Panc1 (cell line): ENCODE measurements around the gene RBMS1. TPM values are rescaled to one million over a fixed set of nuclear protein-coding genes. Genes with fewer than 3 reads are reported as not detected.

ENCODE experiments used
- ATAC-seq: fragments of 200-7000 bp; cut with Tn5 transposase; 2 replicates; pipeline ENCODE4 v1.9.1; 2020; ENCODE audit warnings: mild to moderate bottlenecking, moderate library complexity
- BruUV-seq: library from RNA; stranded (reverse); fragments of 400-500 nt; replicated peaks from 2 replicates; lab custom pipeline; 2021; lab: Mats Ljungman, UMichigan
- CTCF ChIA-PET: fragments of 300-600 bp; sonication (Branson Sonifier 250); formaldehyde crosslinking; loops from one replicate; lab custom pipeline; 2022; ENCODE audit warnings: antibody characterized with exemption; lab: Charles Lee
- POLR2A ChIA-PET: fragments of 300-600 bp; sonication (Branson Sonifier 250); formaldehyde crosslinking; loops from one replicate; lab custom pipeline; 2022; ENCODE audit warnings: antibody characterized with exemption; lab: Charles Lee
- DNase-seq: peaks from one replicate; pipeline ENCODE4 v3.0.0-alpha.2; 2010; ENCODE audit warnings: low read depth, low spot score
- H3K27ac ChIP-seq: 2 replicates; pipeline ENCODE4 v1.5.1; 2011; ENCODE audit warnings: mild to moderate bottlenecking, low read length, inconsistent platforms
- H3K27me3 ChIP-seq: fragments of 200-500 bp; sonication (Bioruptor generic); 2 replicates; pipeline ENCODE4 v1.6.0; 2014; ENCODE audit warnings: low read length, inconsistent platforms; ENCODE audit not compliant: control insufficient read depth, insufficient read depth
- H3K36me3 ChIP-seq: fragments of 200-500 bp; sonication (Bioruptor generic); 2 replicates; pipeline ENCODE4 v1.5.1; 2014; ENCODE audit warnings: inconsistent platforms, mild to moderate bottlenecking, low read length, moderate library complexity; ENCODE audit not compliant: control insufficient read depth, insufficient read depth
- H3K4me1 ChIP-seq: 2 replicates; pipeline ENCODE4 v1.5.1; 2011; ENCODE audit warnings: inconsistent platforms, mild to moderate bottlenecking, low read length, moderate library complexity; ENCODE audit not compliant: control insufficient read depth, insufficient read depth
- H3K4me3 ChIP-seq, 2 experiments: 2 replicates each; pipeline ENCODE4 v1.5.1; 2011 to 2012; ENCODE audit warnings: low read depth in 2 of 2, low read length in 2 of 2, mild to moderate bottlenecking in 2 of 2, inconsistent platforms in 1 of 2, moderate library complexity in 1 of 2
- H3K9me3 ChIP-seq: fragments of 200-500 bp; sonication (Bioruptor generic); 2 replicates; pipeline ENCODE4 v1.5.1; 2014; ENCODE audit warnings: low read depth, mild to moderate bottlenecking, inconsistent platforms, low read length, moderate library complexity; ENCODE audit not compliant: control insufficient read depth, insufficient read depth
- CTCF ChIP-seq: fragments of 450-650 bp; IDR thresholded peaks from 2 replicates; pipeline ENCODE4 v1.5.1; 2017; ENCODE audit warnings: mild to moderate bottlenecking
- POLR2AphosphoS5 ChIP-seq: IDR thresholded peaks from 2 replicates; pipeline ENCODE4 v1.6.1; 2012; ENCODE audit warnings: mild to moderate bottlenecking, low read depth, low read length, moderate library complexity
- SIN3A ChIP-seq: IDR thresholded peaks from 2 replicates; pipeline ENCODE4 v1.6.1; 2012; ENCODE audit warnings: low read depth, mild to moderate bottlenecking, low read length, moderate library complexity, borderline replicate concordance; ENCODE audit not compliant: insufficient read depth
- TCF7L2 ChIP-seq: IDR thresholded peaks from 2 replicates; pipeline ENCODE4 v1.6.1; 2011; ENCODE audit warnings: mild to moderate bottlenecking, low read depth, low read length, inconsistent platforms
- in situ Hi-C: cut with HindIII; loops from 2 replicates; pipeline ENCODE4 v1.10.0; 2016; ENCODE audit warnings: low sequenced_read_pairs, low pct_unique_long_range_greater_than_20kb
- intact Hi-C: fragments of 100-400 bp; cut with micrococcal nuclease; formaldehyde crosslinking; loops from one replicate; pipeline ENCODE4 v1.10.0; 2022; ENCODE audit not compliant: unreplicated experiment
- total RNA-seq: library from RNA; stranded (reverse); gene quantifications from one replicate; pipeline ENCODE4 v1.2.1, GENCODE V29; 2021; ENCODE audit not compliant: unreplicated experiment
- TF ChIP-seq, protein P1 (sequence below), 2 experiments: IDR thresholded peaks; 2 replicates each; pipeline ENCODE4 v1.6.1; 2011 to 2012; ENCODE audit warnings: low read depth in 2 of 2, control low read depth in 1 of 2, low read length in 1 of 2, mild to moderate bottlenecking in 1 of 2, moderate library complexity in 1 of 2; ENCODE audit not compliant: insufficient read depth in 1 of 2

Gene RBMS1
- total RNA-seq, 1 experiment from 2014 or later: 67.0 TPM

- Histone ChIP-seq H3K9me3 (no peaks in the 10 kb centered on the region), H3K4me3 (no peak overlapping the region), H3K4me1 (peaks cover 17% of the 10 kb centered on the region), H3K27me3 (no peaks in the 10 kb centered on the region), H3K36me3 (no peaks in the 10 kb centered on the region), H3K27ac (no peak overlapping the region)
- intact Hi-C loops: no loop called here
- DNase-seq (no peak), ATAC-seq (no peak)
- CTCF ChIA-PET: no interaction called here
- TF ChIP-seq TCF7L2 (no peak), POLR2AphosphoS5 (no peak)
- in situ Hi-C loops: no loop called here
- no TSS peak for BruUV-seq
- POLR2A ChIA-PET: no interaction called here
These were observed 117.7 kb downstream of the RBMS1 start for GRCh38 chr2:160375802-160376469.

- Histone ChIP-seq H3K27ac (no peak overlapping the region), H3K4me1 (peaks cover 17% of the 10 kb centered on the region), H3K27me3 (no peaks in the 10 kb centered on the region), H3K9me3 (no peaks in the 10 kb centered on the region), H3K4me3 (no peak overlapping the region), H3K36me3 (no peaks in the 10 kb centered on the region)
- DNase-seq: no peak
- intact Hi-C loops (no loop called here), in situ Hi-C loops (no loop called here)
- TF ChIP-seq, protein P1, sequence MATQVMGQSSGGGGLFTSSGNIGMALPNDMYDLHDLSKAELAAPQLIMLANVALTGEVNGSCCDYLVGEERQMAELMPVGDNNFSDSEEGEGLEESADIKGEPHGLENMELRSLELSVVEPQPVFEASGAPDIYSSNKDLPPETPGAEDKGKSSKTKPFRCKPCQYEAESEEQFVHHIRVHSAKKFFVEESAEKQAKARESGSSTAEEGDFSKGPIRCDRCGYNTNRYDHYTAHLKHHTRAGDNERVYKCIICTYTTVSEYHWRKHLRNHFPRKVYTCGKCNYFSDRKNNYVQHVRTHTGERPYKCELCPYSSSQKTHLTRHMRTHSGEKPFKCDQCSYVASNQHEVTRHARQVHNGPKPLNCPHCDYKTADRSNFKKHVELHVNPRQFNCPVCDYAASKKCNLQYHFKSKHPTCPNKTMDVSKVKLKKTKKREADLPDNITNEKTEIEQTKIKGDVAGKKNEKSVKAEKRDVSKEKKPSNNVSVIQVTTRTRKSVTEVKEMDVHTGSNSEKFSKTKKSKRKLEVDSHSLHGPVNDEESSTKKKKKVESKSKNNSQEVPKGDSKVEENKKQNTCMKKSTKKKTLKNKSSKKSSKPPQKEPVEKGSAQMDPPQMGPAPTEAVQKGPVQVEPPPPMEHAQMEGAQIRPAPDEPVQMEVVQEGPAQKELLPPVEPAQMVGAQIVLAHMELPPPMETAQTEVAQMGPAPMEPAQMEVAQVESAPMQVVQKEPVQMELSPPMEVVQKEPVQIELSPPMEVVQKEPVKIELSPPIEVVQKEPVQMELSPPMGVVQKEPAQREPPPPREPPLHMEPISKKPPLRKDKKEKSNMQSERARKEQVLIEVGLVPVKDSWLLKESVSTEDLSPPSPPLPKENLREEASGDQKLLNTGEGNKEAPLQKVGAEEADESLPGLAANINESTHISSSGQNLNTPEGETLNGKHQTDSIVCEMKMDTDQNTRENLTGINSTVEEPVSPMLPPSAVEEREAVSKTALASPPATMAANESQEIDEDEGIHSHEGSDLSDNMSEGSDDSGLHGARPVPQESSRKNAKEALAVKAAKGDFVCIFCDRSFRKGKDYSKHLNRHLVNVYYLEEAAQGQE (IDR thresholded peaks at IDR 0.05; ENCODE audit: insufficient read depth in 1 of 2, low read depth in 2 of 2, low read length in 1 of 2): 0 out of 4 replicates have a peak, but pooled peaks of 1 of the 2 experiments have one; percentile 21
- TF ChIP-seq CTCF: no peak
- CTCF ChIA-PET: interaction anchor here (0.5 kb wide), 1 partner anchor 19 kb away, joined by 5 read pairs; no protein-coding TSS in a partner anchor
- POLR2A ChIA-PET: no interaction called here
- no peak for ATAC-seq
- BruUV-seq: no TSS peak
These were observed 118.6 kb downstream of the RBMS1 start for GRCh38 chr2:160375037-160375436.

DNA sequence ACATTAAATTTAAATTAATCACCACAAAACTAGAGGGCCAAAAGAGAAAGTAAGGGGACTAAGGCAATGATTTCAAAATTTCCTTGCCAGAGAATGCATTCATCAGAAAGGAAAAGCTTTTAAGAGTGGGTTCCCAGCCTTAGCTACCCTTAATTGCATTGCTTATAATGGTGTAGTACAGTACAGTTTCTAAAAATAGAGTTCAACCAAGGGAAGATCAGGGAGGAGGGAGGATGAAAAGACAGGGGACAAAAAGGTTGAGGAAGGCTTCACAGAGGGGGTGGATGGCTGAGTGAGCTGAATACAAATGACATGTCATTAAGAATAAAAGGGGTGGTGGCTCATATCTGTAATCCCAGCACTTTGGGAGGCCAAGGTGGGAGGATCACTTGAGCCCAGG lies 119.9 kb downstream of the RBMS1 start:
- no peak for TF ChIP-seq TCF7L2
- no peak for TF ChIP-seq CTCF
- TF ChIP-seq POLR2AphosphoS5: no peak
- TF ChIP-seq SIN3A: no peak
- TF ChIP-seq, protein P1 (IDR thresholded peaks at IDR 0.05; ENCODE audit: insufficient read depth in 1 of 2, low read depth in 2 of 2, low read length in 1 of 2): no peak
- DNase-seq (no peak), ATAC-seq (no peak)
- no peaks in the 10 kb centered on the region for H3K36me3 ChIP-seq
- no peaks in the 10 kb centered on the region for H3K9me3 ChIP-seq
- ChIA-PET CTCF (no interaction called here), POLR2A (no interaction called here)
- no peaks in the 10 kb centered on the region for H3K27me3 ChIP-seq
- H3K4me1 ChIP-seq: peaks cover 14% of the 10 kb centered on the region
- in situ Hi-C loops (no loop called here), intact Hi-C loops (no loop called here)
- H3K4me3 ChIP-seq: no peak overlapping the region
- H3K27ac ChIP-seq: no peak overlapping the region
- BruUV-seq: no TSS peak
